NOMO-1 treated with DMSO at 0.1 percent for 48 hours (cell line): ENCODE data around the gene CPS1.
A peak's percentile ranks its signal among the peaks of the same experiment; 100 is the strongest.

Experiments
- DNase-seq: peaks from one replicate; lab custom pipeline; 2025; ENCODE audit not compliant: unreplicated experiment; lab: John Stamatoyannopoulos, UW

The CPS1 gene

DNA sequence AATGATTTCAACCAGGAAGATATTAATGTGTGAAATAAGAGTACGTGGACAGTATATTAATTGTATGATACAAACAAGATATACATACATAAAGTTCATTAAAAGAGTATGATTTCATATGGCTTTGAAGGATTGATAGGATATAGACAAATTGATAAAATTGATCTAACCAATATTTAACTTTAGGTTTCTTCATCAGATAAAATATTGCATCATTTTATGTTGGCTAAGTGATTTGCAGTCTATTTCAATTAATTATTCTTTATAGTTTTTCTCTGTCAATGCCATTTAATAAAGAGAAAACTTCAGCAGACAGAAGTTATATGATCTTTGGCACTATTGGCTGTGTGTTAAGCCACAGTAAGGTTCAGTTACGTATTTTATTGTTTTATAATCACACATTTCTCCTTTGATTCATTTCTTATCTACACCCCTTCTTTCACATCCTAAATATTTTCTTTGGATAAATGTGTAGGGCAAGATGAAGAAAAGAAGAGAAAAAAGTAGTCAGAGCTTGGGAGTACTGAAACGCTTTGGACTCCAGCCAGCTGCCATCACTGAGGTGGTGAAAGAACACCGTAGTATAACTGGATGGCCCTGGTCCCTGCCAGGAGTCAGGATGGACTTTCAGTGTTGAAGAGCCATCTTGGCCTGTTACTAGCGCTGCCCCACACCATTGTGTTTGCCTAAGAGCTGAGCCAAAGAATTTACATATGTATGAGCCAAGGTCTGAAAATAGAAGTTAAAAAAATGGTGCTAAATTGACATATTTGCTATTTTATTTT lies 9.8 kb upstream of the CPS1 start:
- DNase-seq, result no peak

- no peak for DNase-seq
These were observed 8.4 kb upstream of the CPS1 start for GRCh38 chr2:210548031-210548430.

DNA sequence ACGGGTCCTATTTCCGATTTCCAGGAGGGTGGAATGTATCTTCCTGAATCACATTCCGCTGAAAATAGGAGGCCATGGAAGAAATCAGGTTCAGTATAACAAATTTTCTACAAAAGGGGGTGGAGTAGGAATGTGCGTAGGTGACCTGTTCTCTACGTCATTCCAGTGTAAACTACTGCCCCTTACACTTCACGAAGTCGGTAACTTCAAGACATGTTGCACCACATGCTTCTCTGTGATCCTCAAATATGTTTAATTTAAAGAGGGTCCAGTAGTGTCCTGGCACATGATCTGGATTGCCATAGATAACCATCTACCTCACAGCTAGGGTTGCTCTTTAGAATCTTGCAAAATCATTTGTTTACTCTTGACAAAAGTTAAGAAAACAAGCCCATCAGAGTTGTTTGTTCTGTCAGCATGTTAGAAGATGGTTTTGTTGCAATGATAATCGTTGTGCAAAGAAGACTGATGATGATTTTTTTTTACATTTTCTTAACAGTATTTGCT lies 7.5 kb upstream of the CPS1 start:
- DNase-seq, result no peak

DNA sequence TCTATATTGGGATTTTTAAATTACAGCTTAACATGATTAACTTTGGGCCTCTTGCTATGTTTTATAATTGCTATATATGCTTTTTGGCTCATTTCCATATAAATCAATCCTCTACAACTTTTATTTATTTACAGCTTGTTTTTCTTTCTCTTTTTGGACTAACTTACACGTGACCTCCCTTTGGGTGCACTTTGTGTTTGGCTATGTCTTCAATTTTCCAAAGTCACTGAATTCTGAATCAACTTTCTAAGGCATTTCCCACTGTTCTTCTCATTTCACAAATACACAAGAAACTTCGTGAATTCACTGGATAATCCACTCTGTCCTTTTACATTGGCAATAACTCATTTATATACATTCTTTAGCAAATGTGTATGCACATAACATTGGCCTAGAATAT lies 5.4 kb upstream of the CPS1 start:
- no peak for DNase-seq

DNA sequence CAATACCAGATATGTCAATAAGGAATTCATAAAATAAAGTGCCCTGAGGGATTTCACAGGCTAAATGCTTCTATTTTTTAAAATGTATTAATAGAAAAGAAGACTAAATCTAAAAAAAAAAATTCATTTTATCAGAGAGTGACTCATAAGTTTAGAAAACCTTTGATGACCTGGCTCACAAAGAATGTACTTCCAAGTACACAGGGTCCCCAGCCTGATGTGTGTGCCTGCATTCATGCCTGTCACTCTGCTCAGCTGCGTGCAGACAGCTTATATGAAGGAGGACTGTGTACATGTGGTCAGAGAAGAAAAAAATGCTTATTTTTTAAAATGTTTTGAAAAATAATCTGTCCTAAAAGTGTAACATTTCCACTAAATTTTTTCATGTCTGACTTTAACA lies 3.0 kb upstream of the CPS1 start:
- DNase-seq, result no peak

DNA sequence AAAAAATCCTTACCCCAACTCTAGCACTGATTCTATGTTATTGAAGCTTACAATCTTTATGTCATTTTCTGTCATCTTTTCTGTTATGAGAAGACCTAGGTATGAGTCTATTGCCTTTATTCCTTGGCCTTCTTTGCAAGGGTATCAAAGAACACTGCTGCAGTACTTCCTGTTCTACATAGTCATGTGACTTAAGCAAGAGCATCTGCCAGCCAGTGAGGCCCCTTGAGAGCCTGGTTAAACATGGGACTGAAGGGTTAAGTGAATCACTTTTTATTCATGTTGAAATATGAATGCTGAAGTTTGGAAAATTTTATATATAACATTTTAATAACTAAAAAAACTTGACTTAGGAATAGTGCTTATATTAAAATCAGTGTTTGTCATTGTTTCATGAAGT lies 844 bp upstream of the CPS1 start:
- DNase-seq, result no peak

- DNase-seq, result no peak
These were observed 1.3 kb downstream of the CPS1 start for GRCh38 chr2:210557721-210558120.

- DNase-seq, result no peak
These were observed 2.3 kb downstream of the CPS1 start for GRCh38 chr2:210558708-210559107.

GRCh38 chr2:210559182-210559581 lies 2.8 kb downstream of the CPS1 start:
- no peak for DNase-seq

GRCh38 chr2:210561475-210561874 lies 5.1 kb downstream of the CPS1 start:
- DNase-seq, result no peak

DNA sequence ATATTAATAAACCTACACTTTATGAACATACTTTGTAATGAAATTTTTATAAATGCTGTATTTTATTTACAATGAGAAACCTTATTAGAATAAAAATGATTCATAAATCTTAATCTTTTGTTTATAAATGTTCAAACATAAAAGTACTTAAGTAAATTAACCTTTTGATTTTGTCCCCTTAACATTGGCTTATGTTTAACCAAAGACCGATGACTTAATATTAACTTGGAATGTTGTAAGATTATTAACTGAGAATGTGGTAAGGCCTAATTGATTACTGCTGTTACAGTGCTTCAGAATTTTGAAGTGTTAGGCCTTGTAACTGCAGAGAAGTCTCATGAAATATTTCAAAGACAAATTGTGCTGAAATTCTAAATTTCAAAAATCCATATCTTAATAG lies 5.7 kb downstream of the CPS1 start:
- DNase-seq, result no peak

DNA sequence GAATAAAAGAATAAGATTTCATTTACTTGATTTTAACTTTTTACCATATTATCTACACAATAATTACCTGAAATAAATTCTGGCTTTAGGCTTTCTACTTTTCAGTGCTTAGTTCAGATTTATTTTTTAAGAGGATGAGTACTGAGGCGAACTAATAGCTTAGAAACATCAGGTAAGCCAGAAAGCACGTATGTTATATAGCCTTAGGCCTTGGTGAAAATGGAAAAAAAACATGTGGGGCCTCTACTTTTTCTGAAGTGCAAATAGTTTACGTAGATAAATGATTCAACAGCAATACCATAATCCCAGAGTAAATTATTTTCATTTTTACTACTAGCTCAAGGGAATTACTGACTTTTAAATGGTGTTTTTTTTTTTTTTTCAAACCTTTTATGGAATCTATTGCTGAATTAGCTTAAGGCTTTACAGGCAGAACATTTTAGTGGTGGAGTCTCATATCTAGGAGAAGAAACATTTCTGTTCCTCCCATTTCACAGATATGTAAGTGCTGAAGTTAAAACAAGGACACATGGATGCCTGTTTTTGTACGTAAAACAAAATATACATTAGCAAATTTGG lies 6.2 kb downstream of the CPS1 start:
- DNase-seq, result no peak

GRCh38 chr2:210567279-210567678 lies 10.9 kb downstream of the CPS1 start:
- no peak for DNase-seq

DNA sequence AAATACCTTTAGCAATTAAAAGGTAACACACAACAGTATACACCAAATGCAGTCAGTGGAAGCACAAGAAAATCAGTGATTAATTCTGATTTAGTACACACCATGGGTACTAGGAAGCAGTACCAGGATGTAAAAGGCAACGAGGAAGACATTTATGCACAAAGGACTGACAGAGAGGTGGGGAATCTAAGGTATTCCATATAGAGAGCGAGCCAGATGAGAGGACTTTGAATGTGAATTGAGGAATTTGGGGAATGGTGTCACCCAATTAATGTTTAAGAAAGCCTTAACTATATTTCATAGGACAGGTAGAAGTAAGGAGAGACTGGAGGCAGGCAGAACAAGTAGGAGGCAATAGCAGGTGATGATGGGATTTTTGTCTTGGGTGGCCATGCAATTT lies 11.7 kb downstream of the CPS1 start:
- DNase-seq, result no peak

DNA sequence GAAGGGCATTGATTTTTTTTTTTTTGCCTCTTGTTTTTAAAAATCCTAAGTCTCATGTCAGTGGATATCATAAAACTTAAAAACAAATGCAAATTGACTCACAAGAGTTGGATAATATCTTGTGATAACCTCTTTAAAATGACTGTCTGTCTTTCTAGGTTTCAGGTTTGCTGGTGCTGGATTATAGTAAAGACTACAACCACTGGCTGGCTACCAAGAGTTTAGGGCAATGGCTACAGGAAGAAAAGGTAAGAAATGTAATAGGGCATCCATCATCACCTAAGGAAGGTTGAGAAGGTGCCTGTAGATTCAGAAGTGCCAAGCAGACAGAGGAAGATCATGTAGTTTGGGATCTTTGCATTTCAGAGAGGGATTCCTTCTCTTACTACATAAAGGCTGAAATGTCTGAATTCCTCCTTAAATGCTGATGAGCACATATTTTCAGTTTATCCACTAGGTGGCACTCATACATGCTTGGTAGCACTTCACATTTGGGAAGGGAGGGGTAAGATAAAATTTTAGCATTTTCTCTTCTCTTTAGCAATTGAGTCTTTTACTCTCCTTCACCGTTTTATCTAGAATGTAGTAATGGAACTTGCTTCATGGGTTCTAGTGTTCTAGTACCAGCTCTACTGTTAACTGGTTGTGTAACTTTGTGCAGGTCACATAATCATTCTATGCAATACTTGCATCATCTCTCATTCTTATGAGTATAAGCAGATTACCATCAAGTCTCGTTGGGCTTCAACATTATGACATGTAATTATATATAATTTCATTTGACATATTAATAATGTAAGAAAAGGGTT lies 21.1 kb downstream of the CPS1 start:
- DNase-seq, result peak; percentile 39

DNA sequence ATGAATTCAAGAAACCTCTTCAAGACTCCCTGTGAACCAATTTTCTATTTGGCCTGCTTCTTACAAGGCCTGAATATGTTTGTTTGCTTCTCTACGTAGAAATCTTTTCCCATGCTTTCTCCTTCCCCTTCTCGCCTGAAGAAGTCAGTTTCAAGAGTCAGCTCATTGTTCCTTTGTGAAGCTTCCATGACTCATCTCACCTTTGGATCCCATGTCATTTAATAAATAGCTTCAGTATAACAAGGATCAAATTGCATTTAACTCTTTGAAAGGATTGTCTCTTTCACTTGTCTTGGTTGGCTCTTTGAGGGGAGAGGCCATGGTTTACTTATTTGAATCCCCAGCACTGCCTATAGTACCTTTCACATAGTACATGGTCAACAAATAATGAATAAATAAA lies 28.4 kb downstream of the CPS1 start:
- DNase-seq, result no peak

GRCh38 chr2:210586381-210586780 lies 30.0 kb downstream of the CPS1 start:
- no peak for DNase-seq

DNA sequence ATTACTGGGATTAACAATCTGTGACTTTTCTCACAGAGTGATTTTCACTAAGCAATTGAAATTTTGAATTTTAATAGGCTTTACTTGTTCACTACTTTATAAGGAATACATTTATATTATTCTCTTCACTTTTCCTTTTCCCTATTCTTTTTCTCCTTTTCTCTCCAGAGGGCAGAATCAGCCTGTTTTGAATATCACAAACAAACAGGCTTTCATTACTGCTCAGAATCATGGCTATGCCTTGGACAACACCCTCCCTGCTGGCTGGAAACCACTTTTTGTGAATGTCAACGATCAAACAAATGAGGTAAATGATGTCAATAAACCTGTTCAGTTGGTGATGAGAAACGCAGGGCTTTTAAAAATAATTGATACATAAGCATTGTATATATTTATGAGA lies 35.3 kb downstream of the CPS1 start:
- DNase-seq, result no peak

GRCh38 chr2:210592726-210593125 lies 36.3 kb downstream of the CPS1 start:
- no peak for DNase-seq

DNA sequence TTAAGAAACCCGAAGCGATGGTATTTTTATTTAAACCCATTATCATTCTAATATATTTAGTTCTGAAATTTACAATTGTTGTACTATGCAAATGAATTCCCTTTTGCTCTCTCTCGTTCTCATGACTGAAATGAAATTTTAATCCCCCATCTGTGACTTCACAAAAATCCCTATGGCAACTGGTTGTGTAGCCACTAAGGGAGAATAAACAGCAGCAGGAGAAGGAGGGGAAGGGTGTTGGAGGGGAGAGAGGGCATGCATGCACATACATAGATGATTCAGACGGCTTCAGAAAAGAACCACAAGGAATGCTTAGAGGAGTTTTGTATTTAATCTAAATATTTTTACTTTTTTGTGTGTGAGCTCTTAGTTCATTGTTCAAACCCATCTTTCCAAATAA lies 36.8 kb downstream of the CPS1 start:
- no peak for DNase-seq

DNA sequence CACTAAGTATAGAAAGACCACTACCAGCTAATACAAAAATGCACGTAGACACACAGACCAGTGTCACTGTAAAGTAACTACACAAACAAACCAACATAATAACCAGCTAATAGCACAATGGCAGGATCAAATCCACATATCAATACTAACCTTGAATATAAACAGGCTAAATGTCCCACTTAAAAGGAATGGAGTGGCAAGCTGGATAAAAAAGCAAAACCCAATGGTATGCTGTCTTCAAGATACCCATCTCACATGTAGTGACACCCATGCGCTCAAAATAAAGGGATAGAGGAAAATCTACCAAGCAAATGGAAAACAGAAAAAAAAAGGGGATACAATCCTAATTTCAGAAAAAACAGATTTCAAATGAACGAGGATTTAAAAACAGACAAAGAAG lies 41.8 kb downstream of the CPS1 start:
- DNase-seq, result no peak

DNA sequence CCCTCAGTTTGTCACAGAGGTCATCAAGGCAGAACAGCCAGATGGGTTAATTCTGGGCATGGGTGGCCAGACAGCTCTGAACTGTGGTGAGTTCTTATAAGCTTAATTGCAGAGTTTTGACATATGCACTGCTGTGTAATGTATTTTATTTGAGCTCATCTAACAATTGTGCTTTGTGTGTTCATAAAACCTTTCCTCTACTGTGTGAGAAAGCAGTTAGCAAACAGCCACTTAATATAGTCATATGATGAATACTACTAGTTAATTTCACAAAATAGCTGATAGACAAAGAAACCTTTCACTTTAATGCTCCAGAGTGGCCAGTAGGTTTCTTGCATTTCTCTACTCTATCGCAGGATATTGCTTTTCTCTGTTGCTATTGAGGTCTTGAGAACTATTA lies 43.1 kb downstream of the CPS1 start:
- no peak for DNase-seq
